IMR-90 (cell line): ENCODE results near the gene NOA1. TPM values are rescaled to one million over a fixed set of nuclear protein-coding genes. Genes with fewer than 3 reads are reported as not detected.

Source experiments
- ATAC-seq: fragments of 200-7000 bp; cut with Tn5 transposase; 2 replicates; pipeline ENCODE4 v1.9.1; 2020; ENCODE audit warnings: low read depth, mild to moderate bottlenecking, moderate library complexity
- BruUV-seq: library from RNA; stranded (reverse); fragments of 400-500 nt; replicated peaks from 2 replicates; lab custom pipeline; 2021; lab: Mats Ljungman, UMichigan
- CTCF ChIA-PET: fragments of 300-600 bp; formaldehyde crosslinking; extraction: SDS; loops from one replicate; lab custom pipeline; 2021; ENCODE audit warnings: antibody characterized with exemption; lab: Yijun Ruan, JAX
- POLR2A ChIA-PET: fragments of 300-600 bp; sonication (Branson Sonifier 250); formaldehyde crosslinking; loops from one replicate; lab custom pipeline; 2022; ENCODE audit warnings: antibody characterized with exemption; ENCODE audit not compliant: unreplicated experiment; lab: Charles Lee
- DNase-seq: peaks from one replicate; pipeline ENCODE4 v3.0.0; 2013
- H2AFZ ChIP-seq: replicated peaks from 2 replicates; pipeline ENCODE3; 2013; ENCODE audit warnings: low read length, mild to moderate bottlenecking; ENCODE audit not compliant: poor library complexity
- H2AK5ac ChIP-seq: 2 replicates; pipeline ENCODE4 v1.6.1; 2013; ENCODE audit warnings: low read depth, low read length, inconsistent platforms
- H2AK9ac ChIP-seq: replicated peaks from 2 replicates; pipeline ENCODE3; 2013; ENCODE audit warnings: mild to moderate bottlenecking, low read depth, low read length, moderate library complexity; ENCODE audit not compliant: poor library complexity
- H2BK120ac ChIP-seq: 2 replicates; pipeline ENCODE4 v1.6.1; 2013; ENCODE audit warnings: low read depth, low read length, inconsistent platforms
- H2BK15ac ChIP-seq: 3 replicates; pipeline ENCODE4 v1.6.1; 2013; ENCODE audit warnings: low read depth, low read length, inconsistent platforms
- H2BK20ac ChIP-seq: 2 replicates; pipeline ENCODE4 v1.6.1; 2013; ENCODE audit warnings: low read depth, mild to moderate bottlenecking, inconsistent platforms, low read length, moderate library complexity
- H2BK5ac ChIP-seq: 2 replicates; pipeline ENCODE4 v1.6.1; 2013; ENCODE audit warnings: mild to moderate bottlenecking, low read depth, low read length, inconsistent platforms; ENCODE audit not compliant: poor library complexity, severe bottlenecking
- H3K14ac ChIP-seq: replicated peaks from 2 replicates; pipeline ENCODE4 v1.6.1; 2013; ENCODE audit warnings: low read depth, low read length, inconsistent platforms
- H3K18ac ChIP-seq: 2 replicates; pipeline ENCODE4 v1.6.1; 2013; ENCODE audit warnings: low read depth, low read length, control low read depth
- H3K23ac ChIP-seq: 2 replicates; pipeline ENCODE4 v1.6.1; 2013; ENCODE audit warnings: low read depth, low read length, inconsistent platforms
- H3K27ac ChIP-seq: 2 replicates; pipeline ENCODE4 v1.5.1; 2013; ENCODE audit warnings: mild to moderate bottlenecking, control low read depth, low read length; ENCODE audit not compliant: insufficient read depth
- H3K27me3 ChIP-seq: 2 replicates; pipeline ENCODE4 v1.6.1; 2013; ENCODE audit warnings: low read length; ENCODE audit not compliant: control insufficient read depth, insufficient read depth
- H3K36me3 ChIP-seq: 2 replicates; pipeline ENCODE4 v1.6.1; 2013; ENCODE audit warnings: low read length, mixed read lengths; ENCODE audit not compliant: control insufficient read depth, insufficient read depth
- H3K4ac ChIP-seq: 2 replicates; pipeline ENCODE4 v1.6.1; 2013; ENCODE audit warnings: low read depth, low read length, inconsistent platforms
- H3K4me1 ChIP-seq: 2 replicates; pipeline ENCODE4 v1.6.1; 2013; ENCODE audit warnings: low read length, mixed read lengths; ENCODE audit not compliant: control insufficient read depth, insufficient read depth
- H3K4me2 ChIP-seq: 2 replicates; pipeline ENCODE4 v1.6.1; 2013; ENCODE audit warnings: low read depth, mild to moderate bottlenecking, control low read depth, low read length, moderate library complexity
- H3K4me3 ChIP-seq: 2 replicates; pipeline ENCODE4 v1.5.1; 2013; ENCODE audit warnings: low read depth, mild to moderate bottlenecking, control low read depth, low read length, moderate library complexity; ENCODE audit not compliant: insufficient read depth
- H3K56ac ChIP-seq: 2 replicates; pipeline ENCODE4 v1.6.1; 2013; ENCODE audit warnings: low read length, inconsistent platforms; ENCODE audit not compliant: insufficient read depth; ENCODE audit errors: extremely low read depth
- H3K79me1 ChIP-seq, 2 experiments: 2 replicates each; pipeline ENCODE4 v1.6.1; 2013; ENCODE audit warnings: low read length in 2 of 2, inconsistent platforms in 1 of 2, low read depth in 1 of 2
- H3K9ac ChIP-seq: 2 replicates; pipeline ENCODE4 v1.6.1; 2013; ENCODE audit warnings: low read depth, low read length, control low read depth
- H3K9me1 ChIP-seq: 2 replicates; pipeline ENCODE4 v1.6.1; 2013; ENCODE audit warnings: low read length, inconsistent platforms; ENCODE audit not compliant: insufficient read depth
- H3K9me3 ChIP-seq: 2 replicates; pipeline ENCODE4 v1.6.1; 2013; ENCODE audit warnings: low read length; ENCODE audit not compliant: control insufficient read depth, insufficient read depth
- H4K20me1 ChIP-seq: 2 replicates; pipeline ENCODE4 v1.6.1; 2013; ENCODE audit warnings: low read length, inconsistent platforms; ENCODE audit not compliant: insufficient read depth
- H4K5ac ChIP-seq: 2 replicates; pipeline ENCODE4 v1.6.1; 2013; ENCODE audit warnings: mild to moderate bottlenecking, low read depth, low read length, control low read depth
- H4K8ac ChIP-seq, 2 experiments: 2 replicates each; pipeline ENCODE4 v1.6.1; 2013; ENCODE audit warnings: low read depth in 2 of 2, low read length in 2 of 2, control low read depth in 1 of 2, inconsistent platforms in 1 of 2
- H4K91ac ChIP-seq: 2 replicates; pipeline ENCODE4 v1.6.1; 2013; ENCODE audit warnings: low read depth, low read length, inconsistent platforms; ENCODE audit not compliant: insufficient read depth
- BHLHE40 ChIP-seq: fragments of 150-350 bp; IDR thresholded peaks from 2 replicates; pipeline ENCODE4 v1.6.1; 2016; ENCODE audit warnings: mild to moderate bottlenecking, low read depth, low read length
- CEBPB ChIP-seq: IDR thresholded peaks from 2 replicates; pipeline ENCODE4 v1.6.1; 2012; ENCODE audit warnings: low read depth, low read length, improper control_type of control experiment
- CHD1 ChIP-seq: IDR thresholded peaks from 2 replicates; pipeline ENCODE4 v1.6.1; 2012; ENCODE audit warnings: low read depth, low read length, improper control_type of control experiment
- FOS ChIP-seq: fragments of 150-350 bp; IDR thresholded peaks from 2 replicates; pipeline ENCODE4 v1.6.1; 2016; ENCODE audit warnings: low read depth, low read length
- MAFK ChIP-seq: IDR thresholded peaks from 2 replicates; pipeline ENCODE4 v1.6.1; 2012; ENCODE audit warnings: low read depth, low read length, improper control_type of control experiment
- MXI1 ChIP-seq: IDR thresholded peaks from 2 replicates; pipeline ENCODE4 v1.6.1; 2012; ENCODE audit warnings: low read depth, mild to moderate bottlenecking, low read length, moderate library complexity, borderline replicate concordance
- NFE2L2 ChIP-seq: fragments of 150-350 bp; IDR thresholded peaks from 2 replicates; pipeline ENCODE4 v1.6.1; 2016; ENCODE audit warnings: low read depth, mild to moderate bottlenecking, low read length
- POLR2A ChIP-seq: IDR thresholded peaks from 2 replicates; pipeline ENCODE4 v1.6.1; 2012; ENCODE audit warnings: mild to moderate bottlenecking, low read depth, low read length
- RCOR1 ChIP-seq: IDR thresholded peaks from 2 replicates; pipeline ENCODE4 v1.6.1; 2012; ENCODE audit warnings: mild to moderate bottlenecking, low read length, improper control_type of control experiment; ENCODE audit not compliant: insufficient replicate concordance
- WGBS, 2 experiments: methylation state at CpG; one replicate each; pipeline versions ENCODE4 v1.1.5 to v1.1.7; 2013; ENCODE audit warnings: missing lambda C conversion rate in 2 of 2; ENCODE audit not compliant: insufficient read length in 1 of 2; ENCODE audit errors: extremely low coverage in 2 of 2; 5-methylcytosine and 5-hydroxymethylcytosine counted together
- dilution Hi-C: fragments of 300-500 bp; cut with HindIII; formaldehyde crosslinking; loops from one replicate; pipeline ENCODE4 v1.14.3; 2018; ENCODE audit warnings: low sequenced_read_pairs; ENCODE audit not compliant: unreplicated experiment
- in situ Hi-C: fragments of 300-500 bp; cut with MboI; formaldehyde crosslinking; loops from 3 replicates; pipeline ENCODE4 v1.14.3; 2019; ENCODE audit warnings: low sequenced_read_pairs, inconsistent platforms, mixed read lengths
- intact Hi-C: fragments of 100-400 bp; cut with micrococcal nuclease; formaldehyde crosslinking; loops from 2 replicates; pipeline ENCODE4 v1.10.0; 2022
- polyA plus RNA-seq, 3 experiments: library from polyadenylated mRNA; depleted of rRNA; stranded (reverse); fragments of >200 nt; gene quantifications; 2 replicates each; pipeline ENCODE4 v1.2.3, GENCODE V29; 2012; ENCODE audit warnings: low replicate concordance in 1 of 3
- total RNA-seq: library from RNA; depleted of rRNA; stranded (reverse); fragments of >200 nt; gene quantifications from 2 replicates; pipeline ENCODE4 v1.2.3, GENCODE V29; 2012

NOA1 gene
- total and polyA plus RNA-seq, 2 of the 4 experiments (the other 2 are of a cell fraction) = 10.4 to 10.8 TPM

GRCh38 chr4:57020467-57021101 is 43.2 kb upstream of the NOA1 start:
- ATAC-seq = peak; percentile 69

More at GRCh38 chr4:57020467-57021101, 43.2 kb upstream of the NOA1 start:
- in situ Hi-C loops (no loop called here), intact Hi-C loops (loop anchor here (5.0 kb wide), 1 partner anchor 87 kb away; no protein-coding TSS in a partner anchor), dilution Hi-C loops (no loop called here)
- Histone ChIP-seq H2BK20ac (no peak overlapping the region; the same call in 1 of the 2 replicates), H2AK5ac (no peak overlapping the region), H3K9me1 (peaks cover 2% of the 10 kb centered on the region; the same call in 1 of the 2 replicates), H4K8ac (0 out of 4 replicates have a peak overlapping the region, but pooled peaks of 1 of the 2 experiments have one; percentile 2), H4K91ac (no peak overlapping the region), H3K14ac (no peak overlapping the region), H2BK5ac (peak overlapping the region; percentile 28), H4K5ac (no peak overlapping the region), H3K4me3 (no peak overlapping the region), H3K4me2 (no peak overlapping the region; the same call in 1 of the 2 replicates), H4K20me1 (peaks cover 3% of the 10 kb centered on the region; the same call in 1 of the 2 replicates), H3K23ac (no peak overlapping the region), H3K18ac (no peak overlapping the region), H3K4ac (no peak overlapping the region), H2AFZ (no peak overlapping the region), H3K79me1 (peaks cover 13 to 33% of the 10 kb centered on the region in 2 experiments), H3K56ac (no peak overlapping the region), H2BK120ac (no peak overlapping the region), H3K9ac (no peak overlapping the region), H3K9me3 (no peaks in the 10 kb centered on the region), H3K27ac (no peak overlapping the region), H2BK15ac (no peak overlapping the region), H3K36me3 (peaks cover 33% of the 10 kb centered on the region), H3K27me3 (no peaks in the 10 kb centered on the region), H3K4me1 (peaks cover 8% of the 10 kb centered on the region), H2AK9ac (no peak overlapping the region)
- ChIA-PET CTCF (no interaction called here), POLR2A (no interaction called here)
- DNase-seq = peak; percentile 94
- no TSS peak for BruUV-seq
- TF ChIP-seq NFE2L2 (no peak), BHLHE40 (peak; percentile 55; the same call in 1 of the 2 replicates), MAFK (peak; percentile 27; the same call in 1 of the 2 replicates), POLR2A (no peak), CEBPB (peak; percentile 89), FOS (peak; percentile 83), MXI1 (no peak), CHD1 (no peak), RCOR1 (no peak)
- WGBS, 2 experiments = no CpG with 5 or more reads among the region's 5 CpGs
